K562 (cell line): ENCODE measurements around the gene INHBC. TPM values are rescaled to one million over a fixed set of nuclear protein-coding genes. Genes with fewer than 3 reads are reported as not detected.

Experiments used
- ARID1B ChIP-seq: fragments of 450-650 bp; IDR thresholded peaks from 2 replicates; pipeline ENCODE4 v1.6.1; 2016; ENCODE audit warnings: antibody characterized with exemption, mild to moderate bottlenecking, inconsistent platforms
- BRD4 ChIP-seq: fragments of 200-600 bp; sonication (generic); IDR thresholded peaks from 2 replicates; pipeline ENCODE4 v1.6.1; 2017; ENCODE audit warnings: inconsistent platforms
- CAMTA2 ChIP-seq: fragments of 250-450 bp; sonication (Bioruptor Pico); conservative IDR thresholded peaks from 2 replicates; pipeline ENCODE4 v1.5.1; 2022
- ERF ChIP-seq: fragments of 450-650 bp; formaldehyde crosslinking; IDR thresholded peaks from 2 replicates; pipeline ENCODE4 v1.4.0; 2020; ENCODE audit warnings: mild to moderate bottlenecking, mixed read lengths
- HDAC2 ChIP-seq: fragments of 450-650 bp; IDR thresholded peaks from 2 replicates; pipeline ENCODE4 v1.6.1; 2016; ENCODE audit warnings: mild to moderate bottlenecking
- HMBOX1 ChIP-seq: sonication (generic); IDR thresholded peaks from 2 replicates; pipeline ENCODE4 v1.6.1; 2016
- MAZ ChIP-seq, 2 experiments: fragments of 450-650 bp in 1 of 2; sonication (generic) in 1 of 2; formaldehyde crosslinking; IDR thresholded peaks in 1 of 2; conservative IDR thresholded peaks in 1 of 2; 2 replicates each; pipeline versions ENCODE4 v1.4.0 to v1.5.0; 2020; ENCODE audit warnings: mild to moderate bottlenecking in 1 of 2, missing genetic modification reagents in 1 of 2
- MXI1 ChIP-seq: IDR thresholded peaks from 2 replicates; pipeline ENCODE4 v1.6.1; 2011; ENCODE audit warnings: low read depth, mild to moderate bottlenecking, improper control_type of control experiment, low read length
- NUFIP1 ChIP-seq: fragments of 450-650 bp; IDR thresholded peaks from 2 replicates; pipeline ENCODE4 v1.6.1; 2018; ENCODE audit not compliant: partially characterized antibody
- POLR2G ChIP-seq: fragments of 200-400 bp; formaldehyde crosslinking; IDR thresholded peaks from 2 replicates; pipeline ENCODE4 v1.6.1; 2017; ENCODE audit warnings: low read depth, mild to moderate bottlenecking, antibody characterized with exemption, low read length, moderate library complexity
- POLR3G ChIP-seq: IDR thresholded peaks from 2 replicates; pipeline ENCODE4 v1.6.1; 2011; ENCODE audit not compliant: insufficient read length, insufficient replicate concordance; ENCODE audit errors: extremely low read depth
- PURB ChIP-seq: sonication (generic); formaldehyde crosslinking; IDR thresholded peaks from 2 replicates; pipeline ENCODE4 v1.9.0; 2021; ENCODE audit warnings: low read depth, mild to moderate bottlenecking, missing genetic modification reagents
- SMAD4 ChIP-seq: fragments of 250-450 bp; sonication (Bioruptor Pico); conservative IDR thresholded peaks from 2 replicates; pipeline ENCODE4 v1.8.0; 2021; ENCODE audit warnings: inconsistent platforms, mild to moderate bottlenecking, moderate library complexity
- TAF7 ChIP-seq: fragments of 450-650 bp; IDR thresholded peaks from 2 replicates; pipeline ENCODE4 v1.6.1; 2016; ENCODE audit warnings: missing genetic modification characterization, missing compliant biosample characterization
- TEAD2 ChIP-seq: fragments of 450-650 bp; IDR thresholded peaks from 2 replicates; pipeline ENCODE4 v1.6.1; 2016; ENCODE audit warnings: missing genetic modification characterization, control low read depth, missing compliant biosample characterization
- ZBTB7A ChIP-seq: IDR thresholded peaks from 2 replicates; pipeline ENCODE4 v1.6.1; 2011; ENCODE audit warnings: low read depth, mild to moderate bottlenecking, low read length, moderate library complexity, borderline replicate concordance; ENCODE audit not compliant: control insufficient read depth
- ZNF174 ChIP-seq: fragments of 250-450 bp; sonication (Bioruptor Pico); IDR thresholded peaks from 2 replicates; pipeline ENCODE4 v1.4.0; 2020; ENCODE audit warnings: mild to moderate bottlenecking
- ZNF197 ChIP-seq: fragments of 200-800 bp; sonication (Bioruptor generic); IDR thresholded peaks from 2 replicates; pipeline ENCODE4 v1.6.1; 2016; ENCODE audit warnings: low read depth, missing genetic modification characterization, missing compliant biosample characterization
- ZNF644 ChIP-seq: fragments of 200-800 bp; sonication (Bioruptor generic); IDR thresholded peaks from 2 replicates; pipeline ENCODE4 v1.6.1; 2016; ENCODE audit warnings: low read depth, missing genetic modification characterization, missing compliant biosample characterization
- ZNF699 ChIP-seq: fragments of 250-450 bp; sonication (Bioruptor Pico); IDR thresholded peaks from 2 replicates; pipeline ENCODE4 v1.8.0; 2021; ENCODE audit warnings: mild to moderate bottlenecking, moderate library complexity; ENCODE audit not compliant: insufficient replicate concordance
- polyA plus RNA-seq, 8 experiments: library from polyadenylated mRNA; depleted of rRNA in 4 of 8; stranded (reverse) in 5 of 8; unstranded in 3 of 8; fragments of >200 nt; fragmentation: Nextera tagmentation in 2 of 8; fragmentation: Illumina TruSeq in 1 of 8; extraction: Ambion mirVana in 2 of 8; extraction: Trizol in 1 of 8; gene quantifications; 2 replicates each; pipeline versions ENCODE4 v1.2.1 to v1.2.3, GENCODE V29; 2011 to 2014; ENCODE audit warnings: inconsistent platforms in 1 of 8, missing spikeins in 1 of 8
- total RNA-seq, 7 experiments: library from RNA; depleted of rRNA in 6 of 7; stranded (reverse); fragments of >200 nt in 6 of 7; fragmentation: Illumina TruSeq in 2 of 7; extraction: Trizol in 2 of 7; gene quantifications; 2 replicates each; pipeline versions ENCODE4 v1.2.1 to v1.2.3, GENCODE V29; 2011 to 2021; ENCODE audit warnings: low replicate concordance in 1 of 7
- TF ChIP-seq, protein P1 (sequence below): fragments of 450-650 bp; IDR thresholded peaks from 2 replicates; pipeline ENCODE4 v1.6.1; 2018; ENCODE audit not compliant: partially characterized antibody
- TF ChIP-seq, protein P2 (sequence below): fragments of 250-450 bp; sonication (Bioruptor Pico); IDR thresholded peaks from 2 replicates; pipeline ENCODE4 v1.5.0; 2020; ENCODE audit warnings: mild to moderate bottlenecking

The INHBC gene
- total and polyA plus RNA-seq, 9 of the 15 experiments (the other 6 are each of a cell fraction or from before 2014, with no cell fraction given), result 0.07 to 0.24 (median 0.15) TPM; not detected in 4

DNA sequence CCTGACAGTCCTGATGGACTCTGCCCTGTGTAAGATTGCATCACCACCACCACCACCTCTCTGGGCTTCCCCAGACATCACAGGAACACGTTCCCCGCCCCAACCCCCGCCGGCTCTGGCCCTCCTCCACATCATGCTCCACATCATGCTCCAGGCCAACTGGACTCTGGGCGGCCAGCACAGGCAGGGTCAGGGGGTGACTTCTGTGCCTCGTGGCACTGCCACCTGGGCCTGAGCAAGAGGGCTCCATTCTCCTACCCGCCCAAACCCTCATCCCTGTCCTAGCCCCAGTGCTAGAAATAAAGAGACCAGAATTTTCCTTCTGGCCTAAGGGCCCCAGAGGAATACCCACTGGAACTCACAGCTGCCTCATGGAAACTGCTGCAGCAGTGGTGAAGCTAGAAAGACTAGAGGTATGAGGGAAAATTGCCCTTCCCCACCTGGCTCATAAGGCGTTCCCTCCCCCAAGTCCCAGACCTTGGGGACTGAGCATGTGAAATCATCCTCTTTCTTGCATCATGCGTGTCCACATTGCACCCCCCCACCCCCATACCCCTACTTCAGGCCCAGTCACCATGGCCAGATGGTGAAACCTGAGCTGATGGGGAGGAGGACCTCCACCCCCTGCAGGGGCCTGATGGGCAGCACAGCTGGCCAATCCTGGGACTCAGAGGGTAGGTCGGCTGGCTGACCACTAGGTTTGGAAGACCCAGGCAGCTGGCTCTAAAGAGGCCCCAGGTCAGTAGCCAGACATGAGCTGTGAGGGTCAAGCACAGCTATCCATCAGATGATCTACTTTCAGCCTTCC is 20.2 kb downstream of the INHBC start, which contains the start of gene INHBE (continued):
- TF ChIP-seq PURB (no peak), MXI1 (no peak), ZNF699 (CRISPR knock-in tag) (no peak), ARID1B (peak; percentile 61; the same call in 1 of the 2 replicates), ZNF644 (tag) (peak; percentile 74; the same call in 1 of the 2 replicates), SMAD4 (CRISPR knock-in tag) (peak; percentile 94), TAF7 (tag) (0 out of 2 replicates have a peak, but pooled peaks have one; percentile 21), ZNF174 (no peak), ZNF197 (CRISPR knock-in tag) (peak; percentile 61; the same call in 1 of the 2 replicates), TEAD2 (tag) (peak; percentile 49; the same call in 1 of the 2 replicates), MAZ (CRISPR knock-in tag; conservative IDR thresholded peaks at IDR 0.05 in 1 of 2, IDR thresholded peaks at IDR 0.05 in 1 of 2) (peak; percentile 55 to 59; a peak in 3 of 4 replicates), NUFIP1 (no peak), POLR2G (peak; percentile 77), CAMTA2 (CRISPR knock-in tag) (no peak), BRD4 (peak; percentile 99), ERF (CRISPR knock-in tag) (0 out of 2 replicates have a peak, but pooled peaks have one; percentile 60), POLR3G (no peak), ZBTB7A (peak; percentile 62; the same call in 1 of the 2 replicates), HMBOX1 (peak; percentile 52; the same call in 1 of the 2 replicates), HDAC2 (peak; percentile 55; the same call in 1 of the 2 replicates)
- TF ChIP-seq, protein P1, sequence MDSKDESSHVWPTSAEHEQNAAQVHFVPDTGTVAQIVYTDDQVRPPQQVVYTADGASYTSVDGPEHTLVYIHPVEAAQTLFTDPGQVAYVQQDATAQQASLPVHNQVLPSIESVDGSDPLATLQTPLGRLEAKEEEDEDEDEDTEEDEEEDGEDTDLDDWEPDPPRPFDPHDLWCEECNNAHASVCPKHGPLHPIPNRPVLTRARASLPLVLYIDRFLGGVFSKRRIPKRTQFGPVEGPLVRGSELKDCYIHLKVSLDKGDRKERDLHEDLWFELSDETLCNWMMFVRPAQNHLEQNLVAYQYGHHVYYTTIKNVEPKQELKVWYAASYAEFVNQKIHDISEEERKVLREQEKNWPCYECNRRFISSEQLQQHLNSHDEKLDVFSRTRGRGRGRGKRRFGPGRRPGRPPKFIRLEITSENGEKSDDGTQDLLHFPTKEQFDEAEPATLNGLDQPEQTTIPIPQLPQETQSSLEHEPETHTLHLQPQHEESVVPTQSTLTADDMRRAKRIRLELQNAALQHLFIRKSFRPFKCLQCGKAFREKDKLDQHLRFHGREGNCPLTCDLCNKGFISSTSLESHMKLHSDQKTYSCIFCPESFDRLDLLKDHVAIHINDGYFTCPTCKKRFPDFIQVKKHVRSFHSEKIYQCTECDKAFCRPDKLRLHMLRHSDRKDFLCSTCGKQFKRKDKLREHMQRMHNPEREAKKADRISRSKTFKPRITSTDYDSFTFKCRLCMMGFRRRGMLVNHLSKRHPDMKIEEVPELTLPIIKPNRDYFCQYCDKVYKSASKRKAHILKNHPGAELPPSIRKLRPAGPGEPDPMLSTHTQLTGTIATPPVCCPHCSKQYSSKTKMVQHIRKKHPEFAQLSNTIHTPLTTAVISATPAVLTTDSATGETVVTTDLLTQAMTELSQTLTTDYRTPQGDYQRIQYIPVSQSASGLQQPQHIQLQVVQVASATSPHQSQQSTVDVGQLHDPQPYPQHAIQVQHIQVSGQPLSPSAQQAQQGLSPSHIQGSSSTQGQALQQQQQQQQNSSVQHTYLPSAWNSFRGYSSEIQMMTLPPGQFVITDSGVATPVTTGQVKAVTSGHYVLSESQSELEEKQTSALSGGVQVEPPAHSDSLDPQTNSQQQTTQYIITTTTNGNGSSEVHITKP, result peak; percentile 24
- TF ChIP-seq, protein P2, sequence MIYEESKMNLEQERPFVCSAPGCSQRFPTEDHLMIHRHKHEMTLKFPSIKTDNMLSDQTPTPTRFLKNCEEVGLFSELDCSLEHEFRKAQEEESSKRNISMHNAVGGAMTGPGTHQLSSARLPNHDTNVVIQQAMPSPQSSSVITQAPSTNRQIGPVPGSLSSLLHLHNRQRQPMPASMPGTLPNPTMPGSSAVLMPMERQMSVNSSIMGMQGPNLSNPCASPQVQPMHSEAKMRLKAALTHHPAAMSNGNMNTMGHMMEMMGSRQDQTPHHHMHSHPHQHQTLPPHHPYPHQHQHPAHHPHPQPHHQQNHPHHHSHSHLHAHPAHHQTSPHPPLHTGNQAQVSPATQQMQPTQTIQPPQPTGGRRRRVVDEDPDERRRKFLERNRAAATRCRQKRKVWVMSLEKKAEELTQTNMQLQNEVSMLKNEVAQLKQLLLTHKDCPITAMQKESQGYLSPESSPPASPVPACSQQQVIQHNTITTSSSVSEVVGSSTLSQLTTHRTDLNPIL (CRISPR knock-in tag), result peak; percentile 63; the same call in 1 of the 2 replicates
